H9 (cell line): ENCODE data around the gene TIAM1. TPM values are rescaled to one million over a fixed set of nuclear protein-coding genes. Genes with fewer than 3 reads are reported as not detected.

Source experiments
- DNase-seq: peaks from one replicate; pipeline ENCODE4 v3.0.0-alpha.2; 2017
- H2AFZ ChIP-seq: one replicate; pipeline ENCODE4 v1.6.1; 2013; ENCODE audit warnings: mild to moderate bottlenecking, low read length, control low read depth, moderate library complexity
- H2AK5ac ChIP-seq: 2 replicates; pipeline ENCODE4 v1.6.1; 2013; ENCODE audit warnings: low read length, control low read depth, mixed read lengths; ENCODE audit not compliant: insufficient read length
- H2BK120ac ChIP-seq: one replicate; pipeline ENCODE4 v1.6.1; 2013; ENCODE audit warnings: low read depth, mild to moderate bottlenecking, low read length, control low read depth, inconsistent platforms; ENCODE audit not compliant: poor library complexity, severe bottlenecking
- H2BK12ac ChIP-seq: 2 replicates; pipeline ENCODE4 v1.6.1; 2013; ENCODE audit warnings: low read length, control low read depth, mixed read lengths, low read depth; ENCODE audit not compliant: insufficient read length
- H2BK15ac ChIP-seq: 2 replicates; pipeline ENCODE4 v1.6.1; 2013; ENCODE audit warnings: low read depth, low read length, control low read depth
- H2BK20ac ChIP-seq: one replicate; pipeline ENCODE4 v1.6.1; 2013; ENCODE audit warnings: low read depth, mild to moderate bottlenecking, low read length, control low read depth, inconsistent platforms; ENCODE audit not compliant: poor library complexity, severe bottlenecking
- H2BK5ac ChIP-seq: 2 replicates; pipeline ENCODE4 v1.6.1; 2013; ENCODE audit warnings: low read length, control low read depth, mixed read lengths; ENCODE audit not compliant: insufficient read length
- H3K14ac ChIP-seq: 2 replicates; pipeline ENCODE4 v1.6.1; 2013; ENCODE audit warnings: low read length, control low read depth; ENCODE audit not compliant: insufficient read depth
- H3K18ac ChIP-seq: 2 replicates; pipeline ENCODE4 v1.6.1; 2013; ENCODE audit warnings: low read depth, mild to moderate bottlenecking, mixed read lengths, low read length, control low read depth; ENCODE audit not compliant: insufficient read length
- H3K23ac ChIP-seq: 2 replicates; pipeline ENCODE4 v1.6.1; 2013; ENCODE audit warnings: low read length, control low read depth, mixed read lengths, low read depth; ENCODE audit not compliant: insufficient read length
- H3K23me2 ChIP-seq: 2 replicates; pipeline ENCODE4 v1.6.1; 2013; ENCODE audit warnings: low read depth, mild to moderate bottlenecking, mixed read lengths, low read length, control low read depth; ENCODE audit not compliant: insufficient read length, poor library complexity, severe bottlenecking
- H3K27ac ChIP-seq: 2 replicates; pipeline ENCODE4 v1.5.1; 2013; ENCODE audit warnings: low read length, control low read depth, mixed read lengths, low read depth; ENCODE audit not compliant: insufficient read length
- H3K27me3 ChIP-seq: 2 replicates; pipeline ENCODE4 v1.6.1; 2013; ENCODE audit warnings: low read length, control low read depth, inconsistent platforms; ENCODE audit not compliant: insufficient read depth
- H3K4ac ChIP-seq: 2 replicates; pipeline ENCODE4 v1.6.1; 2013; ENCODE audit warnings: low read depth, mild to moderate bottlenecking, control low read depth, inconsistent platforms, low read length, moderate library complexity
- H3K4me1 ChIP-seq: 2 replicates; pipeline ENCODE4 v1.6.1; 2013; ENCODE audit warnings: low read length, control low read depth, inconsistent platforms; ENCODE audit not compliant: insufficient read depth
- H3K4me2 ChIP-seq: 2 replicates; pipeline ENCODE4 v1.6.1; 2013; ENCODE audit warnings: low read length, control low read depth, mixed read lengths; ENCODE audit not compliant: insufficient read length, insufficient read depth
- H3K56ac ChIP-seq: 2 replicates; pipeline ENCODE4 v1.6.1; 2013; ENCODE audit warnings: low read depth, mild to moderate bottlenecking, mixed read lengths, low read length, control low read depth; ENCODE audit not compliant: insufficient read length
- H3K79me1 ChIP-seq: 2 replicates; pipeline ENCODE4 v1.6.1; 2013; ENCODE audit warnings: low read depth, mild to moderate bottlenecking, moderate library complexity, low read length, control low read depth, inconsistent platforms; ENCODE audit not compliant: insufficient read depth, poor library complexity, severe bottlenecking
- H3K79me2 ChIP-seq: 2 replicates; pipeline ENCODE4 v1.6.1; 2013; ENCODE audit warnings: low read length, control low read depth, inconsistent platforms; ENCODE audit not compliant: insufficient read depth
- H3K9ac ChIP-seq: 2 replicates; pipeline ENCODE4 v1.6.1; 2013; ENCODE audit warnings: low read length, control low read depth, mixed read lengths; ENCODE audit not compliant: insufficient read length; ENCODE audit errors: extremely low read depth
- H3K9me3 ChIP-seq: one replicate; pipeline ENCODE4 v1.6.1; 2013; ENCODE audit warnings: low read depth, low read length, inconsistent platforms; ENCODE audit not compliant: control insufficient read depth
- H3T11ph ChIP-seq: one replicate; pipeline ENCODE4 v1.6.1; 2013; ENCODE audit warnings: mild to moderate bottlenecking, low read length, control low read depth, inconsistent platforms
- H4K20me1 ChIP-seq: one replicate; pipeline ENCODE4 v1.6.1; 2013; ENCODE audit not compliant: control insufficient read depth, insufficient read length, insufficient read depth
- H4K5ac ChIP-seq: 2 replicates; pipeline ENCODE4 v1.6.1; 2013; ENCODE audit warnings: low read depth, mild to moderate bottlenecking, mixed read lengths, low read length, control low read depth; ENCODE audit not compliant: insufficient read length
- H4K8ac ChIP-seq: replicated peaks from 2 replicates; pipeline ENCODE4 v1.6.1; 2013; ENCODE audit warnings: low read length, control low read depth, mixed read lengths, low read depth; ENCODE audit not compliant: insufficient read length
- H4K91ac ChIP-seq: 2 replicates; pipeline ENCODE4 v1.6.1; 2013; ENCODE audit warnings: low read depth, mild to moderate bottlenecking, moderate library complexity, mixed read lengths, low read length, control low read depth; ENCODE audit not compliant: insufficient read length
- H3K27ac Mint-ChIP-seq, 3 experiments: 2 replicates in 2 of 3; 3 replicates in 1 of 3; pipeline ENCODE4 v1.8.0; 2020 to 2021; ENCODE audit warnings: mixed read lengths in 3 of 3, mild to moderate bottlenecking in 1 of 3, moderate library complexity in 1 of 3
- H3K27me3 Mint-ChIP-seq: 2 replicates; pipeline ENCODE4 v1.8.0; 2021; ENCODE audit warnings: low read depth, mild to moderate bottlenecking, moderate library complexity, mixed read lengths
- H3K36me3 Mint-ChIP-seq, 3 experiments: 2 replicates in 2 of 3; 3 replicates in 1 of 3; pipeline ENCODE4 v1.8.0; 2020 to 2021; ENCODE audit warnings: low read depth in 3 of 3, mixed read lengths in 3 of 3; ENCODE audit not compliant: insufficient read depth in 1 of 3
- H3K4me1 Mint-ChIP-seq, 2 experiments: 2 replicates each; pipeline ENCODE4 v1.8.0; 2020; ENCODE audit warnings: mixed read lengths in 2 of 2
- H3K4me3 Mint-ChIP-seq, 2 experiments: 2 replicates in 1 of 2; 3 replicates in 1 of 2; pipeline ENCODE4 v1.8.0; 2020 to 2021; ENCODE audit warnings: mild to moderate bottlenecking in 2 of 2, mixed read lengths in 2 of 2, moderate library complexity in 1 of 2
- H3K9me3 Mint-ChIP-seq, 2 experiments: 2 replicates in 1 of 2; 3 replicates in 1 of 2; pipeline ENCODE4 v1.8.0; 2020; ENCODE audit warnings: mild to moderate bottlenecking in 2 of 2, mixed read lengths in 2 of 2, moderate library complexity in 1 of 2
- WGBS: extraction: QIAGEN DNeasy Blood & Tissue Kit; methylation state at CpG from one replicate; pipeline ENCODE4 v1.1.7; 2013; ENCODE audit warnings: missing lambda C conversion rate, low lambda C conversion rate, mixed read lengths; ENCODE audit not compliant: insufficient read length; ENCODE audit errors: extremely low coverage; 5-methylcytosine and 5-hydroxymethylcytosine counted together
- total RNA-seq: library from RNA; stranded (reverse); gene quantifications from 2 replicates; pipeline ENCODE4 v1.2.1, GENCODE V29; 2021
- TF ChIP-seq, protein P1 (sequence below): fragments of 200-600 bp; sonication (generic); conservative IDR thresholded peaks from 3 replicates; pipeline ENCODE4 v1.8.0; 2021; ENCODE audit warnings: antibody characterized with exemption, mild to moderate bottlenecking

Gene TIAM1
- total RNA-seq, 1 experiment from 2014 or later, result 23.1 TPM

DNA sequence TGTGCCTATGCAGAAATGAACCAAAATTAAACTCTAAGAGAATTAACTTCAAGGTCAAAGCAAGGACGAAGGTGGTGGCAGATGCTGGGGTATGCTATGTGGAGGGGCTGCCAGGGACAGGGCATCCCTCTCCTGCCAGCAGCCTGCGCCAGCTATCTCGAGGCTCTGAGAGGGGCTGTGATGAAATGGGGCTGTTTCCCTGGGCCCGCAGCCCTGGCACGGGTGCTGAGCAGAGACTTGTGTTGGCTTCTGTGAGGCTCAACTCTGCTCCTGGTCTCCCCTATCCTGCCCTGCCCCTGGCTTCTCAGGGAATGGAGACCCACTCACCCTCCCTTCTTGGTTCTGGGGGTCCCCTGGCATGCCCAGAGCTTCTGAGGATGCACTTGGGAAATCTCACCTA lies 41.9 kb upstream of the TIAM1 start:
- no peak overlapping the region for H3K4me2 ChIP-seq
- no peak overlapping the region for H4K5ac ChIP-seq
- no peak for DNase-seq
- no peak overlapping the region for H3T11ph ChIP-seq
- no peak overlapping the region for H3K4ac ChIP-seq
- WGBS, result no CpG with 5 or more reads among the region's 5 CpGs
- Mint-ChIP-seq H3K4me1 (peaks cover 9 to 13% of the 10 kb centered on the region in 2 experiments), H3K27ac (peak overlapping the region in 2 of 3 experiments; percentile 27 to 37; a peak in 2 of 7 replicates), H3K9me3 (no peaks in the 10 kb centered on the region), H3K27me3 (no peaks in the 10 kb centered on the region), H3K36me3 (no peaks in the 10 kb centered on the region), H3K4me3 (no peak overlapping the region; a peak in 1 of 5 replicates)
- no peak overlapping the region for H2BK5ac ChIP-seq
- no peak overlapping the region for H3K23ac ChIP-seq
- no peak overlapping the region for H3K27ac ChIP-seq
- no peaks in the 10 kb centered on the region for H3K23me2 ChIP-seq
- H3K14ac ChIP-seq, result no peak overlapping the region
- peaks cover 2% of the 10 kb centered on the region; the same call in 1 of the 2 replicates for H3K4me1 ChIP-seq
- no peak overlapping the region for H4K91ac ChIP-seq
- H3K18ac ChIP-seq, result no peak overlapping the region
- no peak overlapping the region for H3K56ac ChIP-seq
- TF ChIP-seq, protein P1, sequence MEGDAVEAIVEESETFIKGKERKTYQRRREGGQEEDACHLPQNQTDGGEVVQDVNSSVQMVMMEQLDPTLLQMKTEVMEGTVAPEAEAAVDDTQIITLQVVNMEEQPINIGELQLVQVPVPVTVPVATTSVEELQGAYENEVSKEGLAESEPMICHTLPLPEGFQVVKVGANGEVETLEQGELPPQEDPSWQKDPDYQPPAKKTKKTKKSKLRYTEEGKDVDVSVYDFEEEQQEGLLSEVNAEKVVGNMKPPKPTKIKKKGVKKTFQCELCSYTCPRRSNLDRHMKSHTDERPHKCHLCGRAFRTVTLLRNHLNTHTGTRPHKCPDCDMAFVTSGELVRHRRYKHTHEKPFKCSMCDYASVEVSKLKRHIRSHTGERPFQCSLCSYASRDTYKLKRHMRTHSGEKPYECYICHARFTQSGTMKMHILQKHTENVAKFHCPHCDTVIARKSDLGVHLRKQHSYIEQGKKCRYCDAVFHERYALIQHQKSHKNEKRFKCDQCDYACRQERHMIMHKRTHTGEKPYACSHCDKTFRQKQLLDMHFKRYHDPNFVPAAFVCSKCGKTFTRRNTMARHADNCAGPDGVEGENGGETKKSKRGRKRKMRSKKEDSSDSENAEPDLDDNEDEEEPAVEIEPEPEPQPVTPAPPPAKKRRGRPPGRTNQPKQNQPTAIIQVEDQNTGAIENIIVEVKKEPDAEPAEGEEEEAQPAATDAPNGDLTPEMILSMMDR, result no peak
- H2BK15ac ChIP-seq, result no peak overlapping the region
- no peak overlapping the region for H4K8ac ChIP-seq
- H4K20me1 ChIP-seq, result no peaks in the 10 kb centered on the region
- no peaks in the 10 kb centered on the region for H3K79me1 ChIP-seq
- H3K27me3 ChIP-seq, result no peaks in the 10 kb centered on the region
- H3K79me2 ChIP-seq, result no peaks in the 10 kb centered on the region
- no peak overlapping the region for H3K9ac ChIP-seq
- no peak overlapping the region for H2BK20ac ChIP-seq
- no peak overlapping the region for H2AFZ ChIP-seq
- H3K9me3 ChIP-seq, result no peaks in the 10 kb centered on the region
- H2BK12ac ChIP-seq, result no peak overlapping the region
- H2AK5ac ChIP-seq, result no peak overlapping the region
- H2BK120ac ChIP-seq, result no peak overlapping the region
